HT1080 (cell line): ENCODE measurements around the gene CYP2C8. TPM values are rescaled to one million over a fixed set of nuclear protein-coding genes. Genes with fewer than 3 reads are reported as not detected.

Source experiments
- small RNA-seq: library from RNA; depleted of rRNA; stranded (forward); fragments of <200 nt; gene quantifications from one replicate; pipeline ENCODE3, GENCODE V24; 2014
- total RNA-seq: library from RNA; depleted of rRNA; stranded (reverse); fragments of >200 nt; shearing (Covaris generic); gene quantifications from 2 replicates; pipeline ENCODE4 v1.2.3, GENCODE V29; 2014; rRNA removed

CYP2C8 gene
- total RNA-seq, 1 experiment from 2014 or later: not detected

Small RNA genes within 50 kb of the gene (small RNA-seq; reads per million reads assigned to genes)
- gene CYP2C60P: not detected

Other genes with a start within 250 kb of the CYP2C8 start
- gene CYP2C9, start 130.8 kb downstream of the CYP2C8 start, total RNA-seq: not detected in 2 replicates
- gene ACSM6, start 124.7 kb upstream of the CYP2C8 start, total RNA-seq: not detected in 2 replicates
- 11.4 and 17.9 TPM in 2 replicates for gene PDLIM1, start 221.5 kb upstream of the CYP2C8 start, total RNA-seq